Superior temporal gyrus (tissue), 1 donor: ENCODE results near the gene FOXD4.
"Not testable (repeated sequence)": the region's sequence is repeated elsewhere in the genome, so short reads cannot be mapped to it uniquely, and the experiment has no call there.

Experiments used
- DNase-seq: peaks from one replicate; pipeline ENCODE4 v3.0.0-alpha.2; 2016; ENCODE audit errors: extremely low spot score

The FOXD4 gene

GRCh38 chr9:117995-118467, at the start of gene FOXD4:
FOXD4 (minus strand) TSS chr9:118417; CDS start chr9:118119, 298 bp downstream.
- not testable (repeated sequence) for DNase-seq

DNA sequence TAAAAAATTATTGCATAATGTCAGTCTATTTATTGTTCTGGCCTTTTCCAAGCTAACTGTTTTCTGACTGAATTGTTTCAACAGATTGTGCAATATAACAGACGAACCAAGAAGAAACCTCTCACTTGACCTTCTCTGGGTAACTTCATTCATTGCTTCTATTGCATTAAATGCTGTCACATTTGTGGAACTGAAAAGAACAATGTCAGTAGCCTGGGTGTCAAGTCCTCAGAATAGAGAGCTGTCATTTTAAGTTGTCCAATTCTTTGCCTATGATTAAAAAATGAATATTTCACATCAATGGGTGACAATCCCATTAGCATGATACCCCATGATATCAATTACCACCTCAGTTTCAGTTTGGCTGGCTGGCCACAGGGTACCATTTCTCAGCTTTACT, 41.7 kb upstream of the FOXD4 start:
- DNase-seq = not testable (repeated sequence)

GRCh38 chr9:151173-151572, 33.0 kb upstream of the FOXD4 start:
- not testable (repeated sequence) for DNase-seq

GRCh38 chr9:139880-140279, 21.7 kb upstream of the FOXD4 start:
- not testable (repeated sequence) for DNase-seq

- not testable (repeated sequence) for DNase-seq
Observed at GRCh38 chr9:117144-117994, 848 bp downstream of the FOXD4 start.

DNA sequence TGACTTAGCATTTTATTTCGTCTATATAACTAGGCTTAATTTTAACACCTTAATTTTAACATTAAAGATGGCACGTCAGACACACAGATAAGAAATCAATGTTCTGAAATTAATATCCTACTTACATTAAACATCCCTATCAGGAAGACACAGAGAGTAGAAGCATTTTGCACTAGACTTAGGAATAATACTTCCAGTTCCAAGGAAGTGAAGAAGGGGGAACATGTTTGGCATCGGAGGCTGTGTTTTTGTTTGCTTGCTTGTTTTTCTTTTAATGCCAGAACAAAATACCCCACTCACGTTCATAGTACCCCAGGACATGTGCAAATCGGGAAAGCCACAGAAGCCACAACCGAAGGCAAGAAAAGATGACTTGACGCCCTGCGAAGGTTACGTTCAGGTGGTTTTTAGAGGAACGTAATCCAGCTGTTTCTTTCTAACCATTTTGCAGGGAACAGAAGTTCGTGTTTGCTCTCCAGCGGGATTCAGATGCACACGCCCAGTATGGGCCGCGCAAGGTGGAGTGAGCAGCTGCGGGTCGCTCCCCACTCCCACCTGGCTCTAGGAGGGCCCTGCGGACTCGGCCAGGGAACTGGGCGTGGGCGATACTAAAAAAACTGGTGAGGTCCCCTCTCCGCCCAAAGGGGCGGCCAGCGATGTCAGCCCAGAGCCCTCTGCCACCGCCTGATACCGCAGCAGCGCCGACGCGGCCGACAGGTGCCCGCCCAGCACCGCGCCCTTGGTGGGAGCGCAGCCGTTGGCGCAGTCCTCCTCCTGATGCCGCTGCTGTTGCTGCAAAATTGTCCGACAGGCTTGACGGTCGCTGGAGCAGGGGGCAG, 1.8 kb downstream of the FOXD4 start:
- DNase-seq = not testable (repeated sequence)

DNA sequence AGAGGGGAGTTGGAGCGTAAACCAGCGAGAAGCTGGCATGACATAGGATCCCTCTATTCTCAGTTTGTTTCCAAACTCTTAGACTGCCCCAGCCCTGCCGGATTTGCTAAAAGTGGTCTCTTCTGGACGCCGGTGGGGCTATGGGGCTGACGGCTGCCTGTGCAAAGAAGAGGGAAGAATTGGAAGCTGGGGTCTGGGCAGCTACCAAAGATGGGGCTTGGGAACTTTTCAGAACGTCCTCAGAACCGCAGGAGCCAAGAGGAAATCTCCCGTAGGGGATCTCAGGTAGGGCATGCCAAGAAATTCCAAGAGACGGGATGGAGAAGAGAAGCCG, 3.1 kb downstream of the FOXD4 start:
- DNase-seq = not testable (repeated sequence)

DNA sequence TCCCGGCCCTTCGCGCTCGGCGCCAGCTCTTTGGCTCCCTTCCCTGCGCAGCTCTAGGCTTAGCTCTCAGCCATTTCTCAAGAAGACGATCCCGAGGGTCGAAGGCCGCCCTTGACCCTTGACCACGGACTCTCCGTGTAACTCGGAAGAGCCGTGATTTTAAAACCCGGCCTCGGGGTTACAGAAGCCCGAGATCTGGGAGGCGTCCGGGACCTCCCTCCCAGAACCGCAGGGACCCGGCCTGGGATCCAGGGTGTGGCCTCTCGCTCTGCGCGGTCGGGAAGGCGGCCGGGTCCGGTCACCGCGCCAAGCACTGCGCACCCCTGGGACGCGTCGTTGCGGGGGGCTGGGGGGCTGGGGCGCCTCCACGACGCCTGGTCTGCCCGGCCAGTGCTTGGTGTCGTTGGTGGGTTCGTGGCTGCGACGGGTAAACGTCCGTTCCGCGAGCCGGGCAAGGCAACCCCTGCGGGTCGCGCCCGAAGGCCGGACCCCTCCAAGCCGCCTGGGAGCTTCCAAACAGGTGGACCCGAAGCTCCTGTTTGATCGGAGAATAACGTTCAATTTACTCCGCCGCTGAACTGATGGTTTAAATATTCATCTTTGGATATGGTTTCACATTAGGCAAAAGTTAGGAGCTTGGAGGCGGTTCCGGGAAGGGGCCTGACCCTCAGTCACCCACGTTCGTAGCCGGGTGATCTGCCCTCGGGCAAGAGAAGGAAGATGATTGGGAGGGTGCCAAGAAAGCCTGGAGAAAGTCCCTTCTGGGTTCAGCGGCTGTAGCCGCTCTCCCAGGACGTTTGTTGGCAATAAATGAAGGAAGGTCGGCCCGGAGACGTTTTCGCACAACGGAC, 3.7 kb downstream of the FOXD4 start:
- not testable (repeated sequence) for DNase-seq

DNA sequence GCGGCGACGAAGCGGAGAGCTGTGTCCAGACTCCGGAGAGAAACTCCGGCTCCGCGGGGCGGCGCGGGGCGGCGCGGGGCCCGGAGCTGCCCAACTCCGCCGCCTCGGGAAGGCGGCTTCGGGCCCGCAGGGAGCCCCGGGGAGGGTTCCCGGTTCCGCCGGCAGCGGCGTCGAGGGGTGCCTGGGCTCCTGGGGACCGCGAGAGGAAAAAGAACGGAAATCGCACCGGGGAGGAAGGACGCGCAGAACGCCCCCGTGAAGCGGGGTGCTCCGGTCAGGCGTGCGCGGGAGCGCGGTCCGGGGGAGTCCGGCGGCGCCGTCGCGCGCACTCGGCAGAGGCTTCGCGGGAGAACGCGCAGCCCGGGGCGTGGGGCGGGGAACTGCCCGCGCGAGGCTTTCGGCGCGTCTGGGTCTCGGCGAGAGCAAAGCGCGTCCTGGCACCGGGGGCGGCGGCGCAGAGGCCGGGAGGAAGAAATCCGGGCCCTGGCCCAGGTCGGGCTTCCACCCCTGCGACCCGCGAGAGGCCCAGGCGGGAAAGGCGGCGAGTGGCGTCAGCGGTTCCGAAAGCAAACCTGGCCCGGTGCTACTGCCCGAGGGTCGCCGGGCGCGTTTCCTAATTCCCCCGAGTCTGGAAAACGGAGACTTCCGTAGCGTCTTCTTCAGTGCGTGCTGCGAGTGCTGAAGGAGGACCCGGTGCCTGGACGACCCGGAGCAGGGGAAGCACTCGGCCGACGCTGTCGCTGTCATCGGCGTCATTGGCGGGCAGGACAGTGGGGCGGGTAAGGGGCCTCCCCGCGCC, 4.5 kb downstream of the FOXD4 start:
- DNase-seq = not testable (repeated sequence)

DNA sequence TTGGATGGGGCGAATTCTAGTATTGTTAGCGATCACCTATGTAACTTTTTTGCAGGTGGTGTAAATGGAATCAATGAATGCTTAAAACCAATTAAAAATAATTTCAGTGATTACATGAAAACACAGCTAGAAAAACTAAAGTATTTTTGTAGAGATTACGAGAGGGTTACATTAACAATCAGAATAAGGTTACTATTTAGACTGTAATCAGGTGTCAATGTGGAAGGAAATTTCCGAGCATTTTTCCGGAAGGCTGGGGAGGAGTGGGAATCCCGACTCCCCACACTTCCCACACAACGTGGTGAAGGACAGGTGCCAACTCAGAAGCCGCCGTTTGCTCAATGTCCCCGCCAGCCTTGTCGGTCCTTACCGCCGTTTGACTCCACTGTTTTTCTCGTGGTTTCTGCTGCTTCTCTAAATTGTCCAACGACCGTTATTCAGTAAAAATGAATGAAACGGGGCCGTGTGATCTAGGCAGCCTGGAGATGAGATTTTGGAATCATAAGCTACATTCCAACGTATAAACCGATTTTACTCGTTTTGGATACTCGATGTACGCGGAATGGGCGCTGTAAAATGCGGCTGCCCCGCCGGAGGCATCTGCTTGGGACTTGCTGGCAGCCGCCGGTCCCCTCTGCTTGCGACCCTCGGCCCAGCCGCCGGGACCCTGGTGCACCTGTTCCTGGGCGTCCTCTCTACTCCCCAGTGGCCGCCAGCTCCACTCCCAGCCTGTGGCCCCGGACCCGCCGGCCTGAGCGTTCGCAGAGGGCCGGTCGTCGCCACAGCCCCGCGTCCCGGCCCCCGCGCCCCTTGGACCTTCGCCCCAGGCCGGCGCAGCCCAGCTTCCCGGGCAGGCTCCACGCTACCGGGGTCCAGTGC, 5.4 kb downstream of the FOXD4 start:
- peak; percentile 10 for DNase-seq

GRCh38 chr9:110672-111071, 7.5 kb downstream of the FOXD4 start:
- not testable (repeated sequence) for DNase-seq

DNA sequence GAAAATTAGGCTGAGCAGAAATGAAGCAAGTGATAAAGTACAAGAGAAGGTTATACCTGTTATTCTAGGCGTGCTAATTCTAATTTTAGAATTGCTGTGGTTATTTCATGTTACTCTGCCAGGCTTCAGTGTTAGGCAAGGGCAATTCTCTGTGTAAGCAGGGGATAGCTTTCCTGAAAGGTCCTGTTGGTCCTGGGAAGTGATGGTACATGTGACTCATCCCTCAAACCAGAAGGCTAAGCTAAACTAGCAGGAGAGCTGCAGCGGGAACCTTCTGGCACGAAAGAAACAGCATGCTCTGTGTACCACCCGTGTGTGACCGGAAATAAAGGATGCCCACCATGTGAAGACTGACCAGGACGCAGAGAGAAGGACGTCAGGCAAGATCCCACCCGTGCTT, 8.7 kb downstream of the FOXD4 start:
- DNase-seq = not testable (repeated sequence)

- DNase-seq = not testable (repeated sequence)
Observed at GRCh38 chr9:108742-109495, 9.3 kb downstream of the FOXD4 start.

GRCh38 chr9:105991-106390, 12.2 kb downstream of the FOXD4 start:
- DNase-seq = not testable (repeated sequence)

- DNase-seq = not testable (repeated sequence)
Observed at GRCh38 chr9:100430-100829, 17.8 kb downstream of the FOXD4 start.

DNA sequence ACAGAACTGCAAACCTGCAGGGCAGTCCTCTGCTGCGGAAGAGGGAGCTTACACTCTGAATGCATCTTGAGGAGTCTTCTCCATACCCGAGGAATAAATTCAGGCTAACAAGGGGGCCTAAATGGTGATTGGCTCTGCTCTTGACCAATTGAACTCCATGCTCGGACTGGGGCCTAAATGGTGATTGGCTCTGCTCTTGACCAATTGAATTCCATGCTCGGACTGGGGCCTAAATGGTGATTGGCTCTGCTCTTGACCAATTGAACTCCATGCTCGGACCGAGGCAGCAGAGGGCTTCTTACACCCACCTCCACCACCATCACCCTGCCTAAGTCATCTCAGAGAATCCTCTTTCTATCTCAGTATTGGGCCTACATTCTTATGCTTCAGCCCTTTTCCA, 18.4 kb downstream of the FOXD4 start:
- DNase-seq = not testable (repeated sequence)

DNA sequence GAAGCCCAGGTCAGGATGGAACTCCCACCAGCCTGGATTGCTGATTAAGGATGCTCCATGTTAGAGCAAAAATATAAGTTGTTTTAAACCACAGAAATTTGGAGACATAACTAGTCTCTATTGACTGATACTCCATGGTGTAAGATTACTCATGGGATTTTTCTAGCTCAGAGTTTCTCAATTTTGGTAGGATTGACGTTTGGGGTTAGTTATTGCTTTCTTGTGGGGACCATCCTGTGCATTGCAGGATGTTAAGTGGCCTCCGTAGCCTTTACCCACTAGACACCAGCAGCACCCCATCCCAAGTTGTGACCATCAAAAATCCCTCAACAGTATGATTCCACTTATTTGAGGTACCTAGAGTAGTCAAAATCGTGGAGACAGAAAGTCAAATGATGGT, 19.4 kb downstream of the FOXD4 start:
- DNase-seq = not testable (repeated sequence)

GRCh38 chr9:94992-95391, 23.2 kb downstream of the FOXD4 start:
- DNase-seq = not testable (repeated sequence)

DNA sequence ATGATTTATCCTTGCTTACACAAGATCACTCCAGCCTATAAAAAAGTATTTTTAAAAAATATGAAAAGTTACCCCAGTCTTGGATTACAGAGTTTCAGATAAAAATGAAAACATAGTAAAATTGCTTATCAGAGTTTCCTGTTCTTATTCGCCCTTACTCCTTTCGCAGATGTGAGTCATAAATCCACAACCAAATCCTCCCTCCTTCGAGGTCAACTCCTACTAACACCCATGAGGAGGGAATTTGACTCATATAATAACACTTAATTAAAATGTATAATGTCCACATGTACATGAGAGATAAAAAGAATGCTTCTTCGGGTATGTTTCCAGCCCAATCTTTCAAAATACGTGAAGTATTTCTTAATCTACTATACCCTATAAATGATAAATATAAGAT, 23.9 kb downstream of the FOXD4 start:
- DNase-seq = not testable (repeated sequence)
